DOHH2 (cell line): ENCODE measurements around the gene CCDC40.

Experiments
- H3F3A ChIP-seq: fragments of 200-600 bp; sonication (generic), shearing (Covaris generic); 2 replicates; pipeline ENCODE4 v1.6.0; 2016; ENCODE audit warnings: antibody characterized with exemption, mild to moderate bottlenecking; ENCODE audit not compliant: control insufficient read depth, insufficient read depth
- H3K27ac ChIP-seq: fragments of 200-600 bp; sonication (generic); 2 replicates; pipeline ENCODE4 v1.5.1; 2014; ENCODE audit warnings: low read depth, mild to moderate bottlenecking, low read length, moderate library complexity
- H3K27me3 ChIP-seq: fragments of 200-600 bp; sonication (generic); 2 replicates; pipeline ENCODE4 v1.6.1; 2014; ENCODE audit warnings: mild to moderate bottlenecking, low read length, mixed read lengths; ENCODE audit not compliant: control insufficient read depth
- H3K36me3 ChIP-seq: fragments of 200-600 bp; sonication (generic); 2 replicates; pipeline ENCODE4 v1.6.1; 2014; ENCODE audit warnings: mild to moderate bottlenecking, low read length, moderate library complexity, mixed read lengths; ENCODE audit not compliant: control insufficient read depth
- H3K4me1 ChIP-seq: fragments of 200-600 bp; sonication (generic); 2 replicates; pipeline ENCODE4 v1.6.1; 2014; ENCODE audit warnings: mild to moderate bottlenecking, low read length, mixed read lengths; ENCODE audit not compliant: control insufficient read depth
- H3K4me2 ChIP-seq: fragments of 200-600 bp; sonication (generic); 2 replicates; pipeline ENCODE4 v1.6.0; 2014; ENCODE audit warnings: mild to moderate bottlenecking, low read length, moderate library complexity
- H3K4me3 ChIP-seq: fragments of 200-600 bp; sonication (generic); 2 replicates; pipeline ENCODE4 v1.5.1; 2014; ENCODE audit warnings: mild to moderate bottlenecking, low read length, mixed read lengths
- H3K79me2 ChIP-seq: fragments of 200-600 bp; sonication (generic); 2 replicates; pipeline ENCODE4 v1.6.1; 2014; ENCODE audit warnings: mild to moderate bottlenecking, low read length, mixed read lengths; ENCODE audit not compliant: control insufficient read depth
- H3K9me2 ChIP-seq: fragments of 200-600 bp; sonication (generic); replicated peaks from 2 replicates; pipeline ENCODE4 v1.6.1; 2014; ENCODE audit warnings: mild to moderate bottlenecking, low read length, mixed read lengths; ENCODE audit not compliant: control insufficient read depth
- H3K9me3 ChIP-seq: fragments of 200-600 bp; sonication (generic); 2 replicates; pipeline ENCODE4 v1.6.1; 2014; ENCODE audit warnings: antibody characterized with exemption, low read length, mixed read lengths; ENCODE audit not compliant: control insufficient read depth, insufficient read depth
- H4K20me1 ChIP-seq: fragments of 200-600 bp; sonication (generic); 2 replicates; pipeline ENCODE4 v1.6.0; 2014; ENCODE audit warnings: low read depth, mild to moderate bottlenecking, antibody characterized with exemption, low read length, moderate library complexity; ENCODE audit not compliant: control insufficient read depth, insufficient read depth
- EZH2phosphoT487 ChIP-seq: fragments of 200-600 bp; sonication (generic); IDR thresholded peaks from 2 replicates; pipeline ENCODE4 v1.6.1; 2017; ENCODE audit warnings: borderline replicate concordance, mild to moderate bottlenecking, antibody characterized with exemption, low read length, moderate library complexity, mixed read lengths
- TF ChIP-seq, protein P1 (sequence below): fragments of 200-600 bp; sonication (generic); IDR thresholded peaks from one replicate; pipeline ENCODE4 v1.5.1; 2014; ENCODE audit warnings: antibody characterized with exemption, mild to moderate bottlenecking, low read depth, low read length; ENCODE audit not compliant: poor library complexity, severe bottlenecking

Gene CCDC40

DNA sequence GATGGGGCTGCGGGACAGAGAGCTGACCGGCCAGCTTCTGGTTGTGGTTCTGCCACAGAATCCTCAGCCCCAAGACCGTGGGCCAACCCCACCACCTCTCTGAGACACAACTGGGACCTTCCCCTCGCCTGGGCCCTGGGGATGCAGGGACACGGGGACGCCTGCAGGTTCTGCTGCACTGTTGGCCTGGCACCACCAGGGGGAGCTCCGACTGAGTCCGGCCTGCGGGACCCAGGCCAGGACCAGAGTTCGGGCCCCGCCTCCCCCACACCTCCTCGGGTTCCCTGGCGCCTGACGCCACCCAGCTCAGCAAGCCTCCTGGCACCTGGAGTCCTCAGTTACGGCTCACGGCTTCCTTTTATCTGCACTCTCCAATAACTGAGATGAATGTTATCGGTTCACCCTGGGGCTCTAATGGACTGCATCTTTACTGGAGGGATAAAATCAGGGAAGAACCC lies 28.0 kb upstream of the CCDC40 start:
- H3F3A ChIP-seq = no peaks in the 10 kb centered on the region
- no peak overlapping the region for H3K4me2 ChIP-seq
- H3K79me2 ChIP-seq = no peaks in the 10 kb centered on the region
- H3K9me2 ChIP-seq = no peaks in the 10 kb centered on the region
- TF ChIP-seq, protein P1, sequence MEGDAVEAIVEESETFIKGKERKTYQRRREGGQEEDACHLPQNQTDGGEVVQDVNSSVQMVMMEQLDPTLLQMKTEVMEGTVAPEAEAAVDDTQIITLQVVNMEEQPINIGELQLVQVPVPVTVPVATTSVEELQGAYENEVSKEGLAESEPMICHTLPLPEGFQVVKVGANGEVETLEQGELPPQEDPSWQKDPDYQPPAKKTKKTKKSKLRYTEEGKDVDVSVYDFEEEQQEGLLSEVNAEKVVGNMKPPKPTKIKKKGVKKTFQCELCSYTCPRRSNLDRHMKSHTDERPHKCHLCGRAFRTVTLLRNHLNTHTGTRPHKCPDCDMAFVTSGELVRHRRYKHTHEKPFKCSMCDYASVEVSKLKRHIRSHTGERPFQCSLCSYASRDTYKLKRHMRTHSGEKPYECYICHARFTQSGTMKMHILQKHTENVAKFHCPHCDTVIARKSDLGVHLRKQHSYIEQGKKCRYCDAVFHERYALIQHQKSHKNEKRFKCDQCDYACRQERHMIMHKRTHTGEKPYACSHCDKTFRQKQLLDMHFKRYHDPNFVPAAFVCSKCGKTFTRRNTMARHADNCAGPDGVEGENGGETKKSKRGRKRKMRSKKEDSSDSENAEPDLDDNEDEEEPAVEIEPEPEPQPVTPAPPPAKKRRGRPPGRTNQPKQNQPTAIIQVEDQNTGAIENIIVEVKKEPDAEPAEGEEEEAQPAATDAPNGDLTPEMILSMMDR = peak; percentile 92
- no peak for TF ChIP-seq EZH2phosphoT487
- no peaks in the 10 kb centered on the region for H3K27me3 ChIP-seq
- H3K4me1 ChIP-seq = no peaks in the 10 kb centered on the region
- no peak overlapping the region for H3K4me3 ChIP-seq
- H3K36me3 ChIP-seq = no peaks in the 10 kb centered on the region
- no peaks in the 10 kb centered on the region for H4K20me1 ChIP-seq
- H3K27ac ChIP-seq = no peak overlapping the region
- H3K9me3 ChIP-seq = no peaks in the 10 kb centered on the region

GRCh38 chr17:80008848-80009247 lies 27.6 kb upstream of the CCDC40 start:
- no peak overlapping the region for H3K4me2 ChIP-seq

GRCh38 chr17:80009391-80010282 lies 26.8 kb upstream of the CCDC40 start:
- Histone ChIP-seq H3K4me1 (no peaks in the 10 kb centered on the region), H3K4me2 (no peak overlapping the region), H3K9me3 (no peaks in the 10 kb centered on the region), H3K79me2 (no peaks in the 10 kb centered on the region), H3K36me3 (no peaks in the 10 kb centered on the region), H3K27ac (no peak overlapping the region), H3K27me3 (no peaks in the 10 kb centered on the region), H3K4me3 (no peak overlapping the region), H3F3A (no peaks in the 10 kb centered on the region), H4K20me1 (no peaks in the 10 kb centered on the region), H3K9me2 (no peaks in the 10 kb centered on the region)
- no peak for TF ChIP-seq EZH2phosphoT487
- TF ChIP-seq, protein P1 = no peak

More at GRCh38 chr17:80008848-80009247, 27.6 kb upstream of the CCDC40 start:
- H4K20me1 ChIP-seq = no peaks in the 10 kb centered on the region
- H3K27me3 ChIP-seq = no peaks in the 10 kb centered on the region
- H3K36me3 ChIP-seq = no peaks in the 10 kb centered on the region
- no peak overlapping the region for H3K4me3 ChIP-seq
- no peak overlapping the region for H3K27ac ChIP-seq
- TF ChIP-seq, protein P1 = no peak
- no peak for TF ChIP-seq EZH2phosphoT487
- no peaks in the 10 kb centered on the region for H3F3A ChIP-seq
- no peaks in the 10 kb centered on the region for H3K9me3 ChIP-seq
- H3K9me2 ChIP-seq = no peaks in the 10 kb centered on the region
- no peaks in the 10 kb centered on the region for H3K4me1 ChIP-seq
- H3K79me2 ChIP-seq = no peaks in the 10 kb centered on the region
